Esophagus muscularis mucosa (tissue), 4 donors: ENCODE results near the gene PBX3. TPM values are rescaled to one million over a fixed set of nuclear protein-coding genes. Genes with fewer than 3 reads are reported as not detected.

ENCODE experiments used
- DNase-seq: peaks from one replicate; pipeline ENCODE4 v3.0.0-alpha.2; 2017; ENCODE audit errors: extremely low spot score
- H3K27ac ChIP-seq, 4 donors: fragments of 200-600 bp; sonication (generic); replicated peaks in 1 of 4; 1 replicate in 3 of 4; 2 replicates in 1 of 4; pipeline ENCODE4 v1.5.1; 2016 to 2019; ENCODE audit warnings: mild to moderate bottlenecking in 1 of 4
- H3K27me3 ChIP-seq, 4 donors: fragments of 200-600 bp; sonication (generic); one replicate each; pipeline versions ENCODE4 v1.5.1 to v1.6.0; 2016 to 2019
- H3K36me3 ChIP-seq, 4 donors: fragments of 200-600 bp; sonication (generic); one replicate each; pipeline ENCODE4 v1.5.1; 2016 to 2019
- H3K4me1 ChIP-seq, 4 donors: fragments of 200-600 bp; sonication (generic); one replicate each; pipeline ENCODE4 v1.5.1; 2016 to 2019
- H3K4me3 ChIP-seq, 4 donors: fragments of 200-600 bp; sonication (generic); 1 replicate in 2 of 4; 2 replicates in 2 of 4; pipeline ENCODE4 v1.5.1; 2016 to 2019; ENCODE audit warnings: mild to moderate bottlenecking in 4 of 4, moderate library complexity in 1 of 4
- H3K9me3 ChIP-seq, 4 donors: fragments of 200-600 bp; sonication (generic); 1 replicate in 3 of 4; 2 replicates in 1 of 4; pipeline ENCODE4 v1.5.1; 2016 to 2019
- CTCF ChIP-seq, 3 experiments: fragments of 200-600 bp in 2 of 3; fragments of 450-650 bp in 1 of 3; sonication (generic) in 2 of 3; IDR thresholded peaks; one replicate each; pipeline ENCODE4 v1.5.1; 2017 to 2019; ENCODE audit warnings: antibody characterized with exemption in 3 of 3, mild to moderate bottlenecking in 2 of 3, moderate library complexity in 1 of 3
- EP300 ChIP-seq: sonication (generic); formaldehyde crosslinking; IDR thresholded peaks from one replicate; pipeline ENCODE4 v1.6.1; 2017; ENCODE audit warnings: antibody characterized with exemption
- POLR2A ChIP-seq: fragments of 450-650 bp; IDR thresholded peaks from one replicate; pipeline ENCODE4 v1.6.1; 2017; ENCODE audit warnings: antibody characterized with exemption, moderate library complexity, mild to moderate bottlenecking, low read depth
- POLR2AphosphoS5 ChIP-seq, 2 donors: sonication (generic); formaldehyde crosslinking; IDR thresholded peaks; one replicate each; pipeline ENCODE4 v1.6.1; 2017; ENCODE audit warnings: antibody characterized with exemption in 2 of 2
- WGBS: methylation state at CpG from one replicate; pipeline ENCODE4 v1.1.5; 2018; 5-methylcytosine and 5-hydroxymethylcytosine counted together
- intact Hi-C: fragments of 100-400 bp; cut with DNase I; formaldehyde crosslinking; loops from one replicate; pipeline ENCODE4 v1.15.1; 2023
- total RNA-seq, 4 donors: library from RNA; depleted of rRNA; stranded (reverse); fragments of >200 nt; gene quantifications; one replicate each; pipeline versions ENCODE4 v1.1.0 to v1.2.1, GENCODE V29; 2016

PBX3 gene
- total RNA-seq, 4 donors from 2014 or later, result 50.1 to 82.4 (median 54.3) TPM

GRCh38 chr9:125835655-125836054, 88.5 kb downstream of the PBX3 start:
- no peak for TF ChIP-seq EP300
- TF ChIP-seq POLR2AphosphoS5 (IDR thresholded peaks at IDR 0.05), result no peak
- TF ChIP-seq POLR2A, result no peak
- TF ChIP-seq CTCF (IDR thresholded peaks at IDR 0.05), result no peak
- H3K4me3 ChIP-seq, result no peak overlapping the region
- 61% methylated on average over 1 of the region's 1 CpG for WGBS
- no peaks in the 10 kb centered on the region for H3K27me3 ChIP-seq
- no peaks in the 10 kb centered on the region for H3K36me3 ChIP-seq
- H3K27ac ChIP-seq, result no peak overlapping the region
- H3K9me3 ChIP-seq, result no peaks in the 10 kb centered on the region
- intact Hi-C loops, result no loop called here
- DNase-seq, result no peak
- peaks cover 0 to 18% (median 9%) of the 10 kb centered on the region in 4 donors for H3K4me1 ChIP-seq

GRCh38 chr9:125839317-125839716, 92.1 kb downstream of the PBX3 start:
- WGBS, result 58% methylated on average over 2 of the region's 2 CpGs
- H3K27ac ChIP-seq, result no peak overlapping the region

GRCh38 chr9:125841444-125841843, 94.3 kb downstream of the PBX3 start:
- DNase-seq, result no peak
- TF ChIP-seq POLR2A, result no peak
- no peak for TF ChIP-seq EP300
- H3K9me3 ChIP-seq, result no peaks in the 10 kb centered on the region
- H3K4me1 ChIP-seq, result peaks cover 0 to 42% (median 25%) of the 10 kb centered on the region in 4 donors
- 73% methylated on average over 1 of the region's 1 CpG for WGBS
- no peaks in the 10 kb centered on the region for H3K27me3 ChIP-seq
- H3K27ac ChIP-seq, result no peak overlapping the region
- H3K4me3 ChIP-seq, result no peak overlapping the region
- intact Hi-C loops, result no loop called here
- H3K36me3 ChIP-seq, result no peaks in the 10 kb centered on the region

More at GRCh38 chr9:125839317-125839716, 92.1 kb downstream of the PBX3 start:
- Histone ChIP-seq H3K9me3 (no peaks in the 10 kb centered on the region), H3K36me3 (no peaks in the 10 kb centered on the region), H3K4me1 (peaks cover 0 to 42% (median 26%) of the 10 kb centered on the region in 4 donors), H3K4me3 (no peak overlapping the region), H3K27me3 (no peaks in the 10 kb centered on the region)
- TF ChIP-seq POLR2AphosphoS5 (IDR thresholded peaks at IDR 0.05) (no peak), CTCF (IDR thresholded peaks at IDR 0.05) (no peak), EP300 (no peak), POLR2A (no peak)
- intact Hi-C loops, result no loop called here
- no peak for DNase-seq

- Histone ChIP-seq H3K4me1 (peaks cover 0 to 42% (median 25%) of the 10 kb centered on the region in 4 donors), H3K4me3 (no peak overlapping the region), H3K27me3 (no peaks in the 10 kb centered on the region), H3K27ac (no peak overlapping the region), H3K36me3 (no peaks in the 10 kb centered on the region), H3K9me3 (no peaks in the 10 kb centered on the region)
- 59% methylated on average over 1 of the region's 1 CpG for WGBS
- intact Hi-C loops, result no loop called here
- no peak for DNase-seq
- no peak for TF ChIP-seq CTCF (IDR thresholded peaks at IDR 0.05)
- no peak for TF ChIP-seq POLR2AphosphoS5 (IDR thresholded peaks at IDR 0.05)
- no peak for TF ChIP-seq EP300
Observed at GRCh38 chr9:125842242-125842641, 95.1 kb downstream of the PBX3 start.

GRCh38 chr9:125843646-125844045, 96.5 kb downstream of the PBX3 start:
- Histone ChIP-seq H3K27ac (peak overlapping the region in 1 of 4 donors; percentile 32), H3K36me3 (no peaks in the 10 kb centered on the region), H3K4me3 (no peak overlapping the region), H3K27me3 (no peaks in the 10 kb centered on the region), H3K9me3 (no peaks in the 10 kb centered on the region), H3K4me1 (peaks cover 0 to 42% (median 25%) of the 10 kb centered on the region in 4 donors)
- no peak for TF ChIP-seq EP300
- DNase-seq, result no peak
- intact Hi-C loops, result no loop called here
- 73% methylated on average over 5 of the region's 5 CpGs for WGBS

- H3K36me3 ChIP-seq, result no peaks in the 10 kb centered on the region
- 93% methylated on average over 3 of the region's 3 CpGs for WGBS
- peaks cover 0 to 37% (median 23%) of the 10 kb centered on the region in 4 donors for H3K4me1 ChIP-seq
- TF ChIP-seq POLR2AphosphoS5 (IDR thresholded peaks at IDR 0.05) (no peak), EP300 (no peak), CTCF (IDR thresholded peaks at IDR 0.05) (no peak), POLR2A (no peak)
- no peak for DNase-seq
- H3K9me3 ChIP-seq, result no peaks in the 10 kb centered on the region
- no peaks in the 10 kb centered on the region for H3K27me3 ChIP-seq
- no peak overlapping the region for H3K27ac ChIP-seq
- H3K4me3 ChIP-seq, result no peak overlapping the region
- intact Hi-C loops, result no loop called here
Observed at GRCh38 chr9:125844611-125845010, 97.4 kb downstream of the PBX3 start.
